ENCODE measurements around the gene NUCKS1. TPM values are rescaled to one million over a fixed set of nuclear protein-coding genes. Genes with fewer than 3 reads are reported as not detected.

Gene NUCKS1
- total and polyA plus RNA-seq, 10 of the 15 experiments (the other 5 are each of a cell fraction or from before 2014, with no cell fraction given) = 40.5 to 135 (median 55.5) TPM

GRCh38 chr1:205672395-205672889 lies 77.5 kb downstream of the NUCKS1 start:
- Histone ChIP-seq H3K9ac (ENCODE audit: control insufficient read depth, insufficient read depth, low read length) (no peak overlapping the region), H3K79me2 (ENCODE audit: control insufficient read depth, insufficient read depth, low read length) (peaks cover 5% of the 10 kb centered on the region), H3K27me3 (replicated peaks in 1 of 2; ENCODE audit: control insufficient read depth in 2 of 2, insufficient read depth in 2 of 2, low read length in 1 of 2) (no peaks in the 10 kb centered on the region), H4K20me1 (ENCODE audit: control insufficient read depth, insufficient read depth) (0 out of 2 replicates have a peak, but pooled peaks cover 7% of the 10 kb centered on the region), H3K4me1 (ENCODE audit: control insufficient read depth, insufficient read depth, low read length) (peaks cover 54% of the 10 kb centered on the region), H3K36me3 (ENCODE audit: control insufficient read depth in 2 of 2, insufficient read depth in 2 of 2, low read length in 1 of 2) (no peaks in the 10 kb centered on the region), H3K9me3 (replicated peaks; ENCODE audit: control insufficient read depth, insufficient read depth, low read length) (no peaks in the 10 kb centered on the region), H3K4me3 (no peak overlapping the region), H3K27ac (ENCODE audit: control insufficient read depth, insufficient read depth) (no peak overlapping the region), H2AFZ (ENCODE audit: control insufficient read depth, low read depth, low read length) (no peak overlapping the region), H3K4me2 (ENCODE audit: control insufficient read depth, insufficient read depth) (peak overlapping the region; percentile 45)
- no peak for TF ChIP-seq POLR2A (IDR thresholded peaks at IDR 0.05; ENCODE audit: low read depth, low read length)
- TF ChIP-seq RAD21 (IDR thresholded peaks at IDR 0.05; ENCODE audit: insufficient read depth, low read depth, low read length) = 0 out of 2 replicates have a peak, but pooled peaks have one; percentile 15
- TF ChIP-seq, protein P1, sequence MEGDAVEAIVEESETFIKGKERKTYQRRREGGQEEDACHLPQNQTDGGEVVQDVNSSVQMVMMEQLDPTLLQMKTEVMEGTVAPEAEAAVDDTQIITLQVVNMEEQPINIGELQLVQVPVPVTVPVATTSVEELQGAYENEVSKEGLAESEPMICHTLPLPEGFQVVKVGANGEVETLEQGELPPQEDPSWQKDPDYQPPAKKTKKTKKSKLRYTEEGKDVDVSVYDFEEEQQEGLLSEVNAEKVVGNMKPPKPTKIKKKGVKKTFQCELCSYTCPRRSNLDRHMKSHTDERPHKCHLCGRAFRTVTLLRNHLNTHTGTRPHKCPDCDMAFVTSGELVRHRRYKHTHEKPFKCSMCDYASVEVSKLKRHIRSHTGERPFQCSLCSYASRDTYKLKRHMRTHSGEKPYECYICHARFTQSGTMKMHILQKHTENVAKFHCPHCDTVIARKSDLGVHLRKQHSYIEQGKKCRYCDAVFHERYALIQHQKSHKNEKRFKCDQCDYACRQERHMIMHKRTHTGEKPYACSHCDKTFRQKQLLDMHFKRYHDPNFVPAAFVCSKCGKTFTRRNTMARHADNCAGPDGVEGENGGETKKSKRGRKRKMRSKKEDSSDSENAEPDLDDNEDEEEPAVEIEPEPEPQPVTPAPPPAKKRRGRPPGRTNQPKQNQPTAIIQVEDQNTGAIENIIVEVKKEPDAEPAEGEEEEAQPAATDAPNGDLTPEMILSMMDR (IDR thresholded peaks at IDR 0.05 in 2 of 3, conservative IDR thresholded peaks at IDR 0.05 in 1 of 3; ENCODE audit: control insufficient read depth in 2 of 3, extremely low read depth in 1 of 3, insufficient read depth in 1 of 3, low read depth in 3 of 3, low read length in 3 of 3) = peak in 2 of 3 experiments; percentile 3 to 38; a peak in 1 of 6 replicates
- CTCF ChIA-PET = interaction anchor here (1.1 to 31.9 kb wide), 7 partner anchors 15 to 305 kb away, joined by 3 to 1339 read pairs (median 5); no protein-coding TSS in a partner anchor
- POLR2A ChIA-PET = interaction anchor here (0.6 to 0.7 kb wide), 2 partner anchors 81 to 113 kb away, joined by 5 read pairs; no protein-coding TSS in a partner anchor
- SMC1A ChIA-PET (ENCODE audit: uncharacterized antibody, unreplicated experiment) = interaction anchor here (1.6 to 26.7 kb wide), 4 partner anchors 13 to 84 kb away, joined by 3 to 1008 read pairs (median 25); no protein-coding TSS in a partner anchor
- in situ Hi-C loops (cut with MboI) (no loop called here), intact Hi-C loops (cut with micrococcal nuclease; ENCODE audit: unreplicated experiment) (no loop called here)
- RAD21 ChIA-PET (ENCODE audit: unreplicated experiment) = interaction anchor here (0.7 to 11.4 kb wide), 4 partner anchors 14 to 60 kb away, joined by 3 to 194 read pairs (median 10); no protein-coding TSS in a partner anchor
- WGBS (ENCODE audit: insufficient coverage, insufficient replicate concordance, low lambda C conversion rate, missing lambda C conversion rate) = 81% methylated on average over 11 of the region's 11 CpGs
- DNase-seq (ENCODE audit: low read depth, low spot score) = no peak
- BruUV-seq (replicated peaks) = no TSS peak
- no peak for FAIRE-seq
- no peak for ATAC-seq

All from GM12878 (cell line).